ENCODE data around the gene GRIK3.

The GRIK3 gene

GRCh38 chr1:37042506-37042905 lies 8.2 kb upstream of the GRIK3 start:
- DNase-seq: no peak

- no peak for DNase-seq
These were observed 7.2 kb upstream of the GRIK3 start for GRCh38 chr1:37041483-37041882.

GRCh38 chr1:37040773-37041172 lies 6.5 kb upstream of the GRIK3 start:
- no peak for DNase-seq

- DNase-seq: no peak
These were observed 5.9 kb upstream of the GRIK3 start for GRCh38 chr1:37040261-37040660.

DNA sequence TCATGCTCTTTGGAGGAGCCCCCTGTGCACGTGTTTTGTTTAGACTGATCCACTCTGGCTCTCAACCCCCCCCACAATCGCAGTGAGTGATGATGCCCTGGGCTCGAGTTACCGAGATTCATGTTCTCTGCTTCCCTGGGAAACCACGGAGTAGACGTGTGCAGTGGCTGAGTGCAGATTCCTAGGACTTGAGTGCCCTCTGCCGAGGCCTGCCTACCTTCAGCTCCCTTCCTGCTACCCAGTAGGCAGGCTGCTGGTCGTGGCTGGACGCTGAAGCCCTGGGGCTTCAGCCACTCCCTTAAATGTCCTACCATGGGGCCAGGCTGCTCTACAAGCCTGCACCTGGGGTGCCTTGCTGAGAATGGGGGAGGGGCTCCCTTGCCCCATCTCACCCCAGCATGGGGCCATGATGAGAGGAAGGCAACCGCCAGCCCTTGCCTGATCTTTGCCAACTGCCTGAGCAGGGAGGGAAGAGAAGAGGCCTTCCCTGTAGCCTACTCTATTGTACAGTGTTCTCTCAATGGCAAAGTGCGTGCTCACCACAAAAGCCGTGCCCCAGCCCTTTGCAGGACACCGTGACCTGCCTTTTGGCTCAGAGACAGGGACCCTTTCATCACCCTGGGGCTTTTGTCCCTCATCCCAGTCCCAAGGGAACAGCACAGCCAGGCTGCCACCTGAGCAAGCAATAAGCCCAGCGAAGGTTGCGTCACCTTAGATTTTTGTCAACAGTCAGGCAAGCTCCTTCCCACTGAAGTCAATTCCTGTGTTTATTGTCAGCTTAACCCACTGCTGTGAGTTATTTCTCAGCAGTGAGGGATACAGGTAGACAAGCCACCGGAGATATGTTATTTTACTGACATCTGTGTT lies 4.1 kb upstream of the GRIK3 start:
- peak; percentile 69 to 85 for DNase-seq

GRCh38 chr1:37037690-37038089 lies 3.4 kb upstream of the GRIK3 start:
- DNase-seq: no peak

- DNase-seq: no peak
These were observed 2.3 kb upstream of the GRIK3 start for GRCh38 chr1:37036667-37037053.

- DNase-seq: no peak
These were observed 1.7 kb upstream of the GRIK3 start for GRCh38 chr1:37035796-37036666.

DNA sequence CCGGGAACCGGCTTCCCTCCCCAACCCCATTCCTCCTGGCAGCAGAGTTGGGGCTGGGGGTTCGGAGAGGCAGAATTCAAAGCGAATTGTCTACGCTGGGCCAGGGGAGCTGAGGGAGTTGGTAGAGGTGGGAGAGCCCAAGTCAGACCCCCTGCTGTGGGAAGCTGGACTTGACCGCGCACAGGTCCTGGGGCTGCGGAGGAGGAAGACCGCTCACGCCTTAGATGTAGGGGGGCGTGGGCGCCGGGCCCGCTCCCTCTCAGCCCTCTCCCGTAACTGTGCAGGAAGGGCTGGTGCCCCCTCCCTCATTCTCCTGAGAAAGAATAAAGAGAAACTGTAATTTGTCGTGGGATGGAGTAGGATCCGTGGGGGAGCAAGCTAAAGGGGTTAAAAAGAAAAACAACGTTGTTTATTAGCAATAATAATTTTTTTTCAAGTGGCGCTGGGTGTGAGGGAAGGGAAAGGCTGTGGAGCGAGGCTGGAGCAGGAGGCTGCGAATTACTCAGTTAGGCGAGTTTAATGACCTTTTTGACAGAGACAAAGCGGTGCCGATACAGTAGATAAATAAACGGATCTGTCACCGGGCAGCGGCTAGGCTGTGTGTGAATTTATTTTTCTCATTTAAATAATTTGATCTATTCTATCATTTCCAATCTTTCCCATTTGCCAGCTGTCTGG lies 838 bp upstream of the GRIK3 start:
- no peak for DNase-seq

GRCh38 chr1:37033355-37034101 lies 787 bp downstream of the GRIK3 start:
- DNase-seq: no peak

DNA sequence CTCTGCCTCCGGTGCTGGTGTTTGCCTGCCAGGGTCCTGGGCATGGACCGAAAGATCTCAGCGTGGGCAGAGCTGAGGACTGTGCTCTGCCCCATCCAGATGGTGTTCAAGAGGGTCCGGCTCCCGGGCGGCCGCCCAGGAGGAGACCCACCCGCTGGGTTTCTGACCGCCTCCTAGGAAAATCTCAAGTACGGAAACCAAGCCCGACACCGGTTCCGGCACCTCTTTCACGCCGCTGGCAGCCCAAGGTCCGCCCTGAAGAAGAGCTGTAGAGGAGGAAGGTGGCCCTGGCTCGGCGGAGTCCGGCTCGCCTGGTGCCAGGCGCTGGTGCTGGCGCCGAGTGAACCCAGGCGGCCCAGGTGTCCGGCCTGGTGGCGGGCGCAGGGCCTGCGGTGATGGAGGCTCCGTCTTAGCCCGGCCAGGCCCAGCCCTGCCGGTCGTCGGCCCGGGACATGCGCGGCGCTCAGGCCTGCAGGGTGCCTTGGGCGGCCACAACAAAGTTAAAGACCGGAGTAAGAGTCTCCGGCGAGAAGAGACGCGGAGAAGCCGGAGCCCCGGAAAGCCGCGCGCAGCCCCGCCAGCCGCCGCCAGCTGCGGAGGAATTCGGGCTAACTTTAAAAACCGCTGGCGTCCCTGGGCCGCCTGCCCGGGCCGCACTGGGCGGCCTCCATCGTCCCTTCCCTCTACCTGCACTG lies 1.5 kb downstream of the GRIK3 start:
- DNase-seq: no peak

DNA sequence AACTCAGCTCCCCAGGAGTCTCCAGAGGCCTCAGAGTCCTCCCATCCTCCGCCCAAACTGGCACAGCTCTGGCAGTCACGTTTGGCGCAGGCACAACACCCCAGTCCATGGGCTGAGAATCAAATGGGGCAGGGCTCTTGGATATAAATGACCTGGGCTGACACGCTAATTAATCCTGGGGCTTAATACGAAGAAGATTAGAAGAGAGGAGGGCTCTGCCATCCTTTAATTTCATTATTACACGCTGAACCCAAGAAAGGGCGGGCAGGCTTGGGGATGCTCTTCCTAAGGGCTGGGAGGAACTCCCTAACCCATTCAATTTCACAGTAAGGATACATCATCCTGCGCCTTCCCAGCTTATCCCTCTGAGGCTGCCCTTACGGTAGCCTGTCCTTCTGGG lies 2.4 kb downstream of the GRIK3 start:
- no peak for DNase-seq

DNA sequence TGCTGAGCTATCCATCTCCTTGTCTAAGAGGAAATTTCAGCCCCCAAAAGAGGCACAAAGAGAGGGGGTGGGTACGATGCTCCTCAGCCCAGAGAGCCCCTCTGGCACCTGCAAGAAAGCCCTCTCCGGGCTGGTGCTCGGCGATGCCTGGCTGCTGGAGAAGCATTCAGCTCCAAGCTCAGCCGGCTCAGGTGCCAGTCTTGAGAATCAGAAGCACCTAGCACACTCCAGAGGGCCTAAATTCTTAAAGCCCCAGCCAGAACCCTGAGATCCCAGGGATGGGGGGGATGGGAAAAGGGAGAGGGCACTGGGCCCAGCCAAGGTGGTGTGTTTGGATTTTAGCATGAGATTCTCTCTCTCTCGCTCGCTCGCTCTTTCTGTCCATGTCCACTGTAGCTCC lies 2.9 kb downstream of the GRIK3 start:
- DNase-seq: no peak

DNA sequence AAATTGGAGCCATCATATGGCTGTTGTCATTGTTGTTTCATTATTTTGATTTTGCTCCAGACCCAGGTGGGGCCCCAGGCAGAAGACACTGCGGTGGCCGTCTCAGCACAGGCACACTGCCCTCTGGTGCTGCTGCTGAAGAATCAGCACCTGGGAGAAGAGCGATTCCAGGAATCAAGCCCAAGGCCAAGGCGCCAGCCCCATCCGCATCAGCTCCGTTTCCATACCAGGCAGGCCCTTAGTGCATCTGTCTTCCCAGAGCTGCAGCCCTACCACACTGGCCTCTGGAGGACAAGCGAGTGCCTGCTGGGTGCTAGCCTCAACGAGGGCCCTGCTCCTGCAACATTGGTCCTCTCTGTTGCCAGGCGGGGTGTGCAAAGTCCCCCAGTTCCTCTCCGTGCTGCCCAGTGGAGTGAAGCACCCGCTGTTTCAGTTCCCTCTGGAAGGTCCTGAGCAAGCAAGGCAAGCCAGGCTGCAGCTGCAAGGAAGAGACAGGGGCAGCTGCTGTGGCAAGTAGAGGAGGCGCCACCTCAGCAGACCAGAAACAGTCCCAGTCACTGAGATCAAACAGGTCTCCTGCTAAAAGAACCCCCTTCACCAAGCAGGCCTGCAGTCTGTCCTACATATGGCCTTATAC lies 5.2 kb downstream of the GRIK3 start:
- no peak for DNase-seq

GRCh38 chr1:37021502-37021901 lies 12.8 kb downstream of the GRIK3 start:
- no peak for DNase-seq

DNA sequence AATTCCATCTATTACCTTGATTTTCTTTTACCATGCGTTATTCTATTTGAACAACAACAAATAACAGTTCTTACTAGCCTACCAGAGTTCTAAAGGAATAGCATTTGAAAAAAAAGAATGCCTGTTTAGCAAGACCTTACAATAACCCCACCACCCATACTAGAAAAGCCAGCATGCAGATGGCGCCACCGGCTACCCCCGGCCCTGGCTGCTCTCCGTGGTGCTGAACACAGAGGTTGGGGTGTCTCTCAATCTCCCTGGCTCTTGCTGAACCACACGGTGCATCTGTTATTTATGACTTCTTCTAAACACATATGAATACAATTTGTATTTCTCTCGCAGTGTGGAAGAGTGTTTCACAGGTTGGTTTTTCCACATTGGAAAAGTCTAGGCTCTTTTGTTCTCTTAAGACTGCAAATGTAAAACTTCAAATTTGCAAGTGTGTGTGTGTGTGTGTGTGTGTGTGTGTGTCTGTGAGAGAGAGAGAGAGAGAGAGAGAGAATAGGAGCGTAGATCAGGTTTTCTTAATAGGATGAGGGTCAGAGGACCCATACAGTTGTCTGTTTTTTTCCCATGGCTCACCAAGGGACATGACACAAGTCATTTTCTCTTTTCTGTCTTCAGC lies 13.6 kb downstream of the GRIK3 start:
- DNase-seq: no peak

DNA sequence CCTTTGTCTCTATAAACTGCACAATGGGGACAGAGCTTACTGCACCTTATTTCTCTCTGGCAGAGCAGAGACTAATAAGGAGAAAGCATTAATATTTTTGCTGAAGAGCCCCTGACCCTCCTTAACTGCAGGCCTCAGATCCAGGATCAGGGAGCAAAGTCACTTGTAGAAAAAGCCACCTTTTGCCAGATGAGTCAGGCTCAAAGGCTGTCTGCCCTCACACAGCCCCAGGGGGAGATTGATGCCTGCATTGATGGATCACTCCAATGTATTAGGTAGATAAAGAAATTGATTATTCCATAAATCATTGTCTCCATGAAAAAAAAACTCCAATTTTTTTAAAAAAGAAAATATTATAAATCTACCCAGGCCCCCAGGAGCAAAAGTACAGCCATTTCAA lies 15.8 kb downstream of the GRIK3 start:
- DNase-seq: no peak

- DNase-seq: no peak
These were observed 16.6 kb downstream of the GRIK3 start for GRCh38 chr1:37017720-37018119.

- no peak for DNase-seq
These were observed 18.2 kb downstream of the GRIK3 start for GRCh38 chr1:37016121-37016520.

DNA sequence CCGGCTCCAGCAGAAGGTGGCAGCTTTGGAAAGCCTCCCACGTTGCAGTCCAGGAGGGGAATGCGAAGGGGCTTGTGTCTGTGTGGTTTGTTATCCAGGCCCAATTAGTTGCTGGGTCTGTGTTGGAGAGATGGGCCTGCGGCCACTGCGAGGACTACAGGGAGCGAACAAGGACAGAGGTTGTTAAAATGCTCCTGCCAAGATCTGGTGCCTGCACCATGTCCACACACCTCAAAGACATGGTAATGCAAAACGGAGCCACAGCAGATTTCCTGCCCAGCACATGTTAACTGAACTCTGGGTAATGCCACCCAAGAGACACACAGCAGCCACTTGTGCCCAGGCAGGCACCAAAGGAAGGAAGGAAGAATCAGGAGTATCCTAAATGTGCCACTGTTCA lies 18.6 kb downstream of the GRIK3 start:
- no peak for DNase-seq

- no peak for DNase-seq
These were observed 22.1 kb downstream of the GRIK3 start for GRCh38 chr1:37012226-37012625.
